ENCODE measurements around the gene SUCNR1. TPM values are rescaled to one million over a fixed set of nuclear protein-coding genes. Genes with fewer than 3 reads are reported as not detected.
"Not testable (repeated sequence)": the region's sequence is repeated elsewhere in the genome, so short reads cannot be mapped to it uniquely, and the experiment has no call there.

The SUCNR1 gene
- total RNA-seq, 1 experiment from 2014 or later: not detected

DNA sequence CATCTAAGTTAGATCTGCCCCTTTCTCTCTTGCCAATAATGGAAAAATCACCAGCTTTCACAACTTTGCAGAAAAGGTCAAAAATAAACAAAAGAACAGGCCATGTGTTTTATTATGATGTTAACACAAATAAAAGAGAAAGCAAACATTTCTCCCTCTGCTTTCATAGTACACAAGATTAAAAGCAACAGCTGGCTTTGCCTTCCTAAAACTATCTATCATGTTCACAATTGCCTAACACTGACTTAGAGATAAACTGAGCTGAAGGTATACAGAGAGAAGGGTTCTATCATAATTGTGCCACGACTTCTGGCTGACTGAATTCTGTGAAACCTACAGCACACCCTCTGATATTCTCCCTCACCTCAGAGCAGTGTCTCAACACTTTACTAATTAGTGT, 30.2 kb upstream of the SUCNR1 start:
- H3K27me3 ChIP-seq (ENCODE audit: control insufficient read depth, insufficient read depth, low read length): no peaks in the 10 kb centered on the region
- H3K4me3 ChIP-seq (ENCODE audit: low read depth in 2 of 2, low read length in 2 of 2): no peak overlapping the region
- no peaks in the 10 kb centered on the region for H3K4me1 ChIP-seq (ENCODE audit: control insufficient read depth, insufficient read depth, low read length)
- CTCF ChIA-PET: no interaction called here
- BruUV-seq (replicated peaks): no TSS peak
- H3K27ac ChIP-seq (ENCODE audit: low read length): no peak overlapping the region
- no peak for TF ChIP-seq TCF7L2 (IDR thresholded peaks at IDR 0.05; ENCODE audit: low read depth, low read length)
- H3K36me3 ChIP-seq (ENCODE audit: control insufficient read depth, insufficient read depth, low read length): no peaks in the 10 kb centered on the region
- in situ Hi-C loops (cut with HindIII; ENCODE audit: low pct_unique_long_range_greater_than_20kb, low sequenced_read_pairs) (no loop called here), intact Hi-C loops (cut with micrococcal nuclease; ENCODE audit: unreplicated experiment) (loop anchor here (5.0 to 10.0 kb wide), 2 partner anchors 74 to 602 kb away; no protein-coding TSS in a partner anchor)
- no peak for DNase-seq (ENCODE audit: low read depth, low spot score)
- ATAC-seq: no peak
- H3K9me3 ChIP-seq (ENCODE audit: control insufficient read depth, insufficient read depth, low read depth, low read length): no peaks in the 10 kb centered on the region
- POLR2A ChIA-PET: no interaction called here

DNA sequence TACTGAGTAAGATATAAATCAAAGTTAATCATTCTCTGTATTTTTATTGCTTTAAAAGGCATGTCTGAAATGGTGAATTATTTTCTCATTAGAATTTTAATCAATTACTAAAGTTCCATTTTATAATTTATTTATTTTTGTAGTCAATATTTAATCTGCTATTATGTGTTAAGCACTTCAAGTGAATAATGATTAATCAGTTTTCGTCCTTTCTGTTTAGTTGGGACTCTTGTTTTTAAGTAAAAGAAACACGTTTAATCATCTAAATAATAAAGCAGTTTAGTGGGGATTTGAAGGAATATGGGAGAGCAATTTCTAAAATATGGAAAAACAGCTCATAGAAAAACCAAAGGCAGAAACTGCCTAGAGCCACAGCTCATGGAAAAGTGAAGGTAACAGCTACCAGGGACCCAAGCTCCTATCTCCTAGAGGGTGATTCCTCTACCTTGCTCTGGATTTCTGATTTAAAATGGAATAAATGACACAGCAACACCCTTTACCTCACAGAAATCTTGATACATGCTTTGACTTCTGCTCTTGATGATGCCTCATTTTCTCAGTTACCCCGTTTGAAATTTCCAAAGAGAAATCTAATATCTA, 28.0 kb upstream of the SUCNR1 start:
- no peak for ATAC-seq
- TF ChIP-seq SIN3A (IDR thresholded peaks at IDR 0.05; ENCODE audit: borderline replicate concordance, insufficient read depth, low read depth, low read length): no peak
- no peak for TF ChIP-seq POLR2AphosphoS5 (IDR thresholded peaks at IDR 0.05; ENCODE audit: low read depth, low read length)
- TF ChIP-seq, protein P1, sequence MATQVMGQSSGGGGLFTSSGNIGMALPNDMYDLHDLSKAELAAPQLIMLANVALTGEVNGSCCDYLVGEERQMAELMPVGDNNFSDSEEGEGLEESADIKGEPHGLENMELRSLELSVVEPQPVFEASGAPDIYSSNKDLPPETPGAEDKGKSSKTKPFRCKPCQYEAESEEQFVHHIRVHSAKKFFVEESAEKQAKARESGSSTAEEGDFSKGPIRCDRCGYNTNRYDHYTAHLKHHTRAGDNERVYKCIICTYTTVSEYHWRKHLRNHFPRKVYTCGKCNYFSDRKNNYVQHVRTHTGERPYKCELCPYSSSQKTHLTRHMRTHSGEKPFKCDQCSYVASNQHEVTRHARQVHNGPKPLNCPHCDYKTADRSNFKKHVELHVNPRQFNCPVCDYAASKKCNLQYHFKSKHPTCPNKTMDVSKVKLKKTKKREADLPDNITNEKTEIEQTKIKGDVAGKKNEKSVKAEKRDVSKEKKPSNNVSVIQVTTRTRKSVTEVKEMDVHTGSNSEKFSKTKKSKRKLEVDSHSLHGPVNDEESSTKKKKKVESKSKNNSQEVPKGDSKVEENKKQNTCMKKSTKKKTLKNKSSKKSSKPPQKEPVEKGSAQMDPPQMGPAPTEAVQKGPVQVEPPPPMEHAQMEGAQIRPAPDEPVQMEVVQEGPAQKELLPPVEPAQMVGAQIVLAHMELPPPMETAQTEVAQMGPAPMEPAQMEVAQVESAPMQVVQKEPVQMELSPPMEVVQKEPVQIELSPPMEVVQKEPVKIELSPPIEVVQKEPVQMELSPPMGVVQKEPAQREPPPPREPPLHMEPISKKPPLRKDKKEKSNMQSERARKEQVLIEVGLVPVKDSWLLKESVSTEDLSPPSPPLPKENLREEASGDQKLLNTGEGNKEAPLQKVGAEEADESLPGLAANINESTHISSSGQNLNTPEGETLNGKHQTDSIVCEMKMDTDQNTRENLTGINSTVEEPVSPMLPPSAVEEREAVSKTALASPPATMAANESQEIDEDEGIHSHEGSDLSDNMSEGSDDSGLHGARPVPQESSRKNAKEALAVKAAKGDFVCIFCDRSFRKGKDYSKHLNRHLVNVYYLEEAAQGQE (IDR thresholded peaks at IDR 0.05; ENCODE audit: insufficient read depth in 1 of 2, low read depth in 2 of 2, low read length in 1 of 2): no peak
- TF ChIP-seq, protein P2, sequence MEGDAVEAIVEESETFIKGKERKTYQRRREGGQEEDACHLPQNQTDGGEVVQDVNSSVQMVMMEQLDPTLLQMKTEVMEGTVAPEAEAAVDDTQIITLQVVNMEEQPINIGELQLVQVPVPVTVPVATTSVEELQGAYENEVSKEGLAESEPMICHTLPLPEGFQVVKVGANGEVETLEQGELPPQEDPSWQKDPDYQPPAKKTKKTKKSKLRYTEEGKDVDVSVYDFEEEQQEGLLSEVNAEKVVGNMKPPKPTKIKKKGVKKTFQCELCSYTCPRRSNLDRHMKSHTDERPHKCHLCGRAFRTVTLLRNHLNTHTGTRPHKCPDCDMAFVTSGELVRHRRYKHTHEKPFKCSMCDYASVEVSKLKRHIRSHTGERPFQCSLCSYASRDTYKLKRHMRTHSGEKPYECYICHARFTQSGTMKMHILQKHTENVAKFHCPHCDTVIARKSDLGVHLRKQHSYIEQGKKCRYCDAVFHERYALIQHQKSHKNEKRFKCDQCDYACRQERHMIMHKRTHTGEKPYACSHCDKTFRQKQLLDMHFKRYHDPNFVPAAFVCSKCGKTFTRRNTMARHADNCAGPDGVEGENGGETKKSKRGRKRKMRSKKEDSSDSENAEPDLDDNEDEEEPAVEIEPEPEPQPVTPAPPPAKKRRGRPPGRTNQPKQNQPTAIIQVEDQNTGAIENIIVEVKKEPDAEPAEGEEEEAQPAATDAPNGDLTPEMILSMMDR (IDR thresholded peaks at IDR 0.05): no peak
- Histone ChIP-seq H3K9me3 (ENCODE audit: control insufficient read depth, insufficient read depth, low read depth, low read length) (no peaks in the 10 kb centered on the region), H3K27me3 (ENCODE audit: control insufficient read depth, insufficient read depth, low read length) (no peaks in the 10 kb centered on the region), H3K4me3 (ENCODE audit: low read depth in 2 of 2, low read length in 2 of 2) (no peak overlapping the region), H3K4me1 (ENCODE audit: control insufficient read depth, insufficient read depth, low read length) (no peaks in the 10 kb centered on the region), H3K27ac (ENCODE audit: low read length) (no peak overlapping the region), H3K36me3 (ENCODE audit: control insufficient read depth, insufficient read depth, low read length) (no peaks in the 10 kb centered on the region)
- no peak for DNase-seq (ENCODE audit: low read depth, low spot score)
- ChIA-PET POLR2A (interaction anchor here (0.6 kb wide), 1 partner anchor 66 kb away, joined by 3 read pairs; no protein-coding TSS in a partner anchor), CTCF (no interaction called here)
- intact Hi-C loops (cut with micrococcal nuclease; ENCODE audit: unreplicated experiment) (loop anchor here (10.0 kb wide), 1 partner anchor 599 kb away; no protein-coding TSS in a partner anchor), in situ Hi-C loops (cut with HindIII; ENCODE audit: low pct_unique_long_range_greater_than_20kb, low sequenced_read_pairs) (no loop called here)
- no TSS peak for BruUV-seq (replicated peaks)

DNA sequence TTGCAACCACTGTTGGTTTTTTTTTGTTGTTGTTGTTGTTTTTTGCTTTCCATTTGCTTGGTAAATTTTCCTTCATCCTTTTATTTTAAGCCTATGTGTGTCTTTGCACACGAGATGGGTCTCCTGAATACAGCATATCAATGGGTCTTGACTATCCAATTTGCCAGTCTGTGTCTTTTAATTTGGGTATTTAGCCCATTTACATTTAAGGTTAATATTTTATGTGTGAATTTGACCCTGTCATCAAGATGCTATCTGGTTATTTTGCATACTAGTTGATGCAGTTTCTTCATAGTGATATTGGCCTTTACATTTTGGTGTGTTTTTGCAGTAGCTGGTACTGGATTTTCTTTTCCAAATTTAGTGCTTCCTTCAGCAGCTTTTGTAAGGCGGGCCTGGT, 23.4 kb upstream of the SUCNR1 start:
- CTCF ChIA-PET; in situ Hi-C loops (cut with HindIII; ENCODE audit: low pct_unique_long_range_greater_than_20kb, low sequenced_read_pairs); H3K4me3 ChIP-seq (ENCODE audit: low read depth in 2 of 2, low read length in 2 of 2); H3K36me3 ChIP-seq (ENCODE audit: control insufficient read depth, insufficient read depth, low read length); intact Hi-C loops (cut with micrococcal nuclease; ENCODE audit: unreplicated experiment); ATAC-seq; BruUV-seq (replicated peaks); POLR2A ChIA-PET; H3K4me1 ChIP-seq (ENCODE audit: control insufficient read depth, insufficient read depth, low read length); H3K27ac ChIP-seq (ENCODE audit: low read length); H3K9me3 ChIP-seq (ENCODE audit: control insufficient read depth, insufficient read depth, low read depth, low read length); H3K27me3 ChIP-seq (ENCODE audit: control insufficient read depth, insufficient read depth, low read length); DNase-seq (ENCODE audit: low read depth, low spot score): not testable (repeated sequence)
